ENCODE data around the gene PSEN1. TPM values are rescaled to one million over a fixed set of nuclear protein-coding genes. Genes with fewer than 3 reads are reported as not detected.
A peak's percentile ranks its signal among the peaks of the same experiment; 100 is the strongest.

Gene PSEN1
- polyA plus RNA-seq, 4 donors, result 69.3 to 79.5 (median 75.9) TPM

GRCh38 chr14:73211251-73212040 lies 75.1 kb downstream of the PSEN1 start:
- no peak for DNase-seq (ENCODE audit: low read depth in 4 of 4, low spot score in 3 of 4)

GRCh38 chr14:73216030-73216429 lies 79.7 kb downstream of the PSEN1 start:
- DNase-seq (ENCODE audit: low read depth in 4 of 4, low spot score in 3 of 4), result no peak

GRCh38 chr14:73217411-73217810 lies 81.1 kb downstream of the PSEN1 start:
- DNase-seq (ENCODE audit: low read depth in 4 of 4, low spot score in 3 of 4), result no peak

- DNase-seq (ENCODE audit: low read depth in 4 of 4, low spot score in 3 of 4), result no peak
Observed at GRCh38 chr14:73220061-73220460, 83.8 kb downstream of the PSEN1 start.

DNA sequence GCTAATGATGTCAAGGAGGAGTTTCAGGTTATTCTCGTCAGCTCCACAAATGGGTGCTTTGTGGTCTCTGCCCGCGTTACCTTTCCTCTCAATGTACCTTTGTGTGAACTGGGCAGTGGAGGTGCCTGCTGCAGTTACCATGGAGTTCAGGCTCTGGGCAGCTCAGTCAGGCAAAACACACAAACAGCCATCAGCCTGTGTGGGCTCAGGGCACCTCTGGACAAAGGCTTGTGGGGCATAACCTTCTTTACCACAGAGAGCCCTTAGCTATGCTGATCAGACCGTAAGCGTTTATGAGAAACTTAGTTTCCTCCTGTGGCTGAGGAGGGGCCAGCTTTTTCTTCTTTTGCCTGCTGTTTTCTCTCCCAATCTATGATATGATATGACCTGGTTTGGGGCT lies 84.3 kb downstream of the PSEN1 start:
- no peak for DNase-seq (ENCODE audit: low read depth in 4 of 4, low spot score in 3 of 4)

GRCh38 chr14:73221945-73222344 lies 85.6 kb downstream of the PSEN1 start:
- no peak for DNase-seq (ENCODE audit: low read depth in 4 of 4, low spot score in 3 of 4)

DNA sequence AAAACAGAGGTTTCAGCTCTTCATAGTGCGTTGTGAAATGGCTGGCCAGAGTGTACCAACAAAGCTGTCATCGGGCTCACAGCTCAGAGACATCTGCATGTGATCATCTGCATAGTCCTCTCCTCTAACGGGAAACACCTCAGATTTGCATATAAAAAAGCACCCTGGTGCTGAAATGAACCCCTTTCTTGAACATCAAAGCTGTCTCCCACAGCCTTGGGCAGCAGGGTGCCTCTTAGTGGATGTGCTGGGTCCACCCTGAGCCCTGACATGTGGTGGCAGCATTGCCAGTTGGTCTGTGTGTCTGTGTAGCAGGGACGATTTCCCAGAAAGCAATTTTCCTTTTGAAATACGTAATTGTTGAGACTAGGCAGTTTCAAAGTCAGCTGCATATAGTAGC lies 86.7 kb downstream of the PSEN1 start:
- no peak for DNase-seq (ENCODE audit: low read depth in 4 of 4, low spot score in 3 of 4)

GRCh38 chr14:73225496-73225895 lies 89.2 kb downstream of the PSEN1 start:
- no peak for DNase-seq (ENCODE audit: low read depth in 4 of 4, low spot score in 3 of 4)

DNA sequence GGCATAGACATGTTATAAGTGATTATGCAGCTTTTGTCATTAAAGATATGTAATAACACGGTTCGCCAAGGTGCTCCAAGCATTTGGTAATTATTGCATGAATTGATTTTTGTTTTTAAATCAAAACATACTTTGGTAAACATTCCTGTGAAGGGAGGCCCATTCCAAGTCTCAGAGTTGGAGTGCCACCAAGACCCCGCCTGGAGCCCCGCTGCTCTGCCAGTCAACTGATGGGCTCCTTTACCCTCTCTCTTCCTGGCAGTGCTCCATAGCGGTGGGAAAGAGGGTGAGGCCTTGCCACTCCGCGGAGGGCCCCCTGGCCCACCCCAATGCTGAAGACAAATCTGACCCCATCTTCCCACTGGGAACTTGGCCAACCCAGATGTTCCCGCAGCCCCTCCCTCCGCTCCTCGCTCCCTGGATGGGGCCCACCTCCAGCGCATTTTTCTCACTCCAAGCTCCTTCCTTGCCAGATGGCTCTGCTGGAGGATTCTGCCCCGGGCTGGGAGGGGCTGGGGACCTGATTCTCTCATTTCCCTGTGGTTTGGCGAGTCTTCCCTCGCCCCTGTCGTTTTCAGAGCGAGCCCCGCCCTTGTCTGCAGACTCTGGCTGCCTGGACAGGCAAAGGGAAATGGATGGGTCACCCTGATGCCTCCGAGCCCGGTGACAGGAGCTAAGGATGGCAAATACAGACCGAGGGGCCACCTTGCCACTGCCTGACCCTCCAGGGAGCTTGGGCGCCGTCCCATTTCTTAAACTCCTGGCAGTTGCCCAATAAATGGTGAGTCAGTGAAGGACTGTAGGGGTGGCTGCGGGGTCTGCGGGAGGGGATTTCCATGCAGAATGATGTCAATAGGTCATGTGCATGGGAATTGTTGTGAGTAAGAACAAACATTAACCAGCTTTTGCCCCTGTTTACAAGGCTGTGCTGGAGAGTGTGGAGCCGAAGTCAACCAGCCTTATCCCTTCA lies 91.8 kb downstream of the PSEN1 start:
- DNase-seq (ENCODE audit: low read depth in 4 of 4, low spot score in 3 of 4), result no peak

DNA sequence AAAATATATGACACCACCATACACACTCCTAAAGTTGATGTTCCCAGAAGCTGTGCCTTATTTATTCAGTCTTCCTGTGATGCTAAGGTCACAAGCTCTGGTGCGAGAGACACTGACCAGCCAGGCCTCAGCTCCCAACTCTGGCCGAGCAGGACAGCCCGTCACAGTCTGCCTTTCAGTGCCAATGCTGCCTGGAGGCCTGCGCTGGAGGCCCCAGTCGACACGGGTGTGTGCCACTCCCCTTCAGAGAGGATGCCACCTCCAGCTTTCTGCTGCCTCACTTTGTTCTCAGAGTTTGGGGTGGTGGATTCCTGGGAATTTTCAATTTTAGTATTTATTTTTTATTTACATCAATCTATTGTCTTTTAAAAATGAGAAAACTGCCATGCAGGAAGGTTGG lies 93.7 kb downstream of the PSEN1 start:
- DNase-seq (ENCODE audit: low read depth in 4 of 4, low spot score in 3 of 4), result no peak

GRCh38 chr14:73231981-73232851 lies 95.9 kb downstream of the PSEN1 start:
- DNase-seq (ENCODE audit: low read depth in 4 of 4, low spot score in 3 of 4), result no peak

- no peak for DNase-seq (ENCODE audit: low read depth in 4 of 4, low spot score in 3 of 4)
Observed at GRCh38 chr14:73232984-73233383, 96.7 kb downstream of the PSEN1 start.

- DNase-seq (ENCODE audit: low read depth in 4 of 4, low spot score in 3 of 4), result no peak
Observed at GRCh38 chr14:73233564-73233963, 97.3 kb downstream of the PSEN1 start.

- DNase-seq (ENCODE audit: low read depth in 4 of 4, low spot score in 3 of 4), result no peak
Observed at GRCh38 chr14:73234029-73234428, 97.7 kb downstream of the PSEN1 start.

DNA sequence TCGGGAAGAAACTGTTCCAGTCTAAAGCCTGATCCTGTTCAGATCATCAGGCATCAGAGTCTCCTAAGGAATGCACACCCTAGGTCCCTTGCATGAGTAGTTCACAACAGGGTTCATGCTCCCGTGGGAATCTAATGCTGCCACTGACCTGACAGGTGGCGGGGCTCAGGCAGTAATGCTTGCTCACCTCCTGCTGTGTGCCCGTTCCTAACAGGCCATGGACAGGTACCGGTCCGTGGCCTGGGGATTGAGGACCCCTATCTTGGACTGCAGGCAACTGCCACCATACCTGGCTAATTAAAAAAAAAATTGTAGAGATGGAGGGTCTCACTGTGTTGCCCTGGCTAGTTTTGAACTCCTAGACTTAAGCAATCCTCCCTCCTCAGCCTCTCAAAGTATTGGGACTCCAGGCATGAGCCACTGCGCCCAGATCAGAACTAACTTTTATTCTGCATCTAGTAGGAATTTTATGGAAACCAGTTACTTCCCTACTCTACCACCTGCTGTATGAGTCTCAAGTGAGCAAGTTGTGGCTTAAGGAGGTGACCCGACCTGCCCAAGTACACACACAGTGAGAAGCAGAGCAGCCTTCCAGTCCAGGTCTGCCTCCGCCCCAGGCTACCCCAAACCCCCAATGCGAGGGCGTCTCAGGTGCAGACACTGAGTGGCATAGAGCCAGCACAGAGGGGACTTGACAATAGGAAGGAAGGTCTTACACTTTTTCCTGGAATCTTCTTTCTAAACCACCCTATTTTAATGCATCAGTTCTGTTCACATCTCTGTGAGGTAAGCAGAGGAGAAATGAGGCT lies 98.5 kb downstream of the PSEN1 start:
- no peak for DNase-seq (ENCODE audit: low read depth in 4 of 4, low spot score in 3 of 4)

- DNase-seq (ENCODE audit: low read depth in 4 of 4, low spot score in 3 of 4), result peak in 2 of 4 donors; percentile 73 to 74
Observed at GRCh38 chr14:73235531-73236155, 99.3 kb downstream of the PSEN1 start.

GRCh38 chr14:73236157-73236556 lies 99.8 kb downstream of the PSEN1 start:
- DNase-seq (ENCODE audit: low read depth in 4 of 4, low spot score in 3 of 4), result no peak

DNA sequence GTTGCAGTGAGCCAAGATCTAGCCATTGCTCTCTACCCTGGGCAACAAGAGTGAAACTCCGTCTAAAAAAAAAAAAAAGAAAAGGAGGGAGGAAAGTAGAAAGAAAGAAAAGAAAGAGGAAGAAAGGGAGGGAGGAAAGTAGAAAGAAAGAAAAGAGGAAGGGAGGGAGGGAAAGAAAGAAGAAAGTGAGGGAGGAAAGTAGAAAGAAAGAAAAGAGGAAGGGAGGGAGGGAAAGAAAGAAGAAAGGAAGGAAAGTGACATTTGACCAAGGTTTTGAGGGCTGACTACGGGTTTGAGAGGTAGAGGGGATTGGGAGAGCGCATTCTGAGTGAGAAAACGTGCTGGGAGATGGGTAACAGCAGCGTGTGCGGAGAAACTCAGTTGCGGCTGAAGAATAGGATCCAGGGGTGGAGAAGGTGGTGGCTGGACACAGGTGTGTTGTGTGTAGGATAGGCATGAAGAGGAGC lies 100.5 kb downstream of the PSEN1 start:
- DNase-seq (ENCODE audit: low read depth in 4 of 4, low spot score in 3 of 4), result no peak

GRCh38 chr14:73237219-73237785 lies 101.0 kb downstream of the PSEN1 start, which contains the start of gene PAPLN:
TSS of gene PAPLN (plus strand) at chr14:73237506. CDS start at chr14:73239779, 2,273 bp downstream.
- DNase-seq (ENCODE audit: low read depth in 4 of 4, low spot score in 3 of 4), result no peak

Measured in right renal pelvis (tissue), 4 donors.